Measurements from ENCODE around the gene FAM219A.
A peak's percentile ranks its signal among the peaks of the same experiment; 100 is the strongest.
"Not testable (repeated sequence)": the region's sequence is repeated elsewhere in the genome, so short reads cannot be mapped to it uniquely, and the experiment has no call there.

FAM219A gene

GRCh38 chr9:34443533-34443932 lies 14.8 kb downstream of the FAM219A start:
- DNase-seq (ENCODE audit: low spot score), result no peak

GRCh38 chr9:34442770-34443169 lies 15.6 kb downstream of the FAM219A start:
- no peak for DNase-seq (ENCODE audit: low spot score)

GRCh38 chr9:34440017-34440416 lies 18.4 kb downstream of the FAM219A start:
- DNase-seq (ENCODE audit: low spot score), result no peak

- DNase-seq (ENCODE audit: low spot score), result not testable (repeated sequence)
Observed at GRCh38 chr9:34438465-34438864, 19.9 kb downstream of the FAM219A start.

- not testable (repeated sequence) for DNase-seq (ENCODE audit: low spot score)
Observed at GRCh38 chr9:34437926-34438307, 20.5 kb downstream of the FAM219A start.

GRCh38 chr9:34437006-34437925 lies 21.1 kb downstream of the FAM219A start:
- DNase-seq (ENCODE audit: low spot score), result peak; percentile 64

GRCh38 chr9:34431667-34432066 lies 26.7 kb downstream of the FAM219A start:
- DNase-seq (ENCODE audit: low spot score), result no peak

- DNase-seq (ENCODE audit: low spot score), result peak; percentile 58
Observed at GRCh38 chr9:34430843-34431437, 27.4 kb downstream of the FAM219A start.

- no peak for DNase-seq (ENCODE audit: low spot score)
Observed at GRCh38 chr9:34428325-34428958, 29.9 kb downstream of the FAM219A start.

- no peak for DNase-seq (ENCODE audit: low spot score)
Observed at GRCh38 chr9:34426347-34427074, 31.9 kb downstream of the FAM219A start.

GRCh38 chr9:34419716-34420504 lies 38.5 kb downstream of the FAM219A start:
- peak; percentile 57 for DNase-seq (ENCODE audit: low spot score)

- DNase-seq (ENCODE audit: low spot score), result no peak
Observed at GRCh38 chr9:34417734-34418133, 40.6 kb downstream of the FAM219A start.

GRCh38 chr9:34413231-34413852 lies 45.0 kb downstream of the FAM219A start:
- DNase-seq (ENCODE audit: low spot score), result peak; percentile 77

GRCh38 chr9:34412336-34412735 lies 46.0 kb downstream of the FAM219A start:
- DNase-seq (ENCODE audit: low spot score), result no peak

- no peak for DNase-seq (ENCODE audit: low spot score)
Observed at GRCh38 chr9:34409154-34409553, 49.2 kb downstream of the FAM219A start.

GRCh38 chr9:34408173-34408572 lies 50.2 kb downstream of the FAM219A start:
- no peak for DNase-seq (ENCODE audit: low spot score)

GRCh38 chr9:34406219-34406618 lies 52.2 kb downstream of the FAM219A start:
- DNase-seq (ENCODE audit: low spot score), result no peak

- DNase-seq (ENCODE audit: low spot score), result no peak
Observed at GRCh38 chr9:34405719-34406118, 52.7 kb downstream of the FAM219A start.

- peak; percentile 85 for DNase-seq (ENCODE audit: low spot score)
Observed at GRCh38 chr9:34403554-34404380, 54.6 kb downstream of the FAM219A start.

Data from COLO829 (cell line).